HG02884 (cell line): ENCODE results near the gene SAXO2.
"Not testable (repeated sequence)": the region's sequence is repeated elsewhere in the genome, so short reads cannot be mapped to it uniquely, and the experiment has no call there.

Experiments
- ATAC-seq: cut with Tn5 transposase; IDR thresholded peaks from one replicate; pipeline ENCODE4 v1.9.1; 2021; ENCODE audit warnings: mild to moderate bottlenecking, moderate library complexity; ENCODE audit not compliant: unreplicated experiment

The SAXO2 gene

DNA sequence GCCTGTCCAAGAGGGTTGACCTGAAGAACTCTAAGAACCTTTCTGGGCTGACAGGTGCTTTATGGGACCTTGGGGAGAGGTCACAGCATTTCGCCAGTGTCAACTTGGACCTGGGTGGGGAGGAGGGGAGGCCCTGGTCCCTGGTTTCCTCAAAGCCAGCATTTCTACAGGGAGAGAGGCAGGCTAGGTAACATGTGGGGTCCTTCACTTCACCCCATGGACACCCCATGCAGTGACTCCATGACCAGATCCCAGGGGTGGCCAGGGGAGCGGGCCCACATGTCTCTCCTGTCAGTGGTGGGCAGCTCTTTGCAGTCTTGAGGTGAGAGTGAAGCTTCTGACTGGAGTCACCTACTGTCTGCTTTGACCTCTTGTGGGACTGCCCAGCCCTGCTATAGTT is 50.8 kb downstream of the SAXO2 start:
- ATAC-seq, result no peak

DNA sequence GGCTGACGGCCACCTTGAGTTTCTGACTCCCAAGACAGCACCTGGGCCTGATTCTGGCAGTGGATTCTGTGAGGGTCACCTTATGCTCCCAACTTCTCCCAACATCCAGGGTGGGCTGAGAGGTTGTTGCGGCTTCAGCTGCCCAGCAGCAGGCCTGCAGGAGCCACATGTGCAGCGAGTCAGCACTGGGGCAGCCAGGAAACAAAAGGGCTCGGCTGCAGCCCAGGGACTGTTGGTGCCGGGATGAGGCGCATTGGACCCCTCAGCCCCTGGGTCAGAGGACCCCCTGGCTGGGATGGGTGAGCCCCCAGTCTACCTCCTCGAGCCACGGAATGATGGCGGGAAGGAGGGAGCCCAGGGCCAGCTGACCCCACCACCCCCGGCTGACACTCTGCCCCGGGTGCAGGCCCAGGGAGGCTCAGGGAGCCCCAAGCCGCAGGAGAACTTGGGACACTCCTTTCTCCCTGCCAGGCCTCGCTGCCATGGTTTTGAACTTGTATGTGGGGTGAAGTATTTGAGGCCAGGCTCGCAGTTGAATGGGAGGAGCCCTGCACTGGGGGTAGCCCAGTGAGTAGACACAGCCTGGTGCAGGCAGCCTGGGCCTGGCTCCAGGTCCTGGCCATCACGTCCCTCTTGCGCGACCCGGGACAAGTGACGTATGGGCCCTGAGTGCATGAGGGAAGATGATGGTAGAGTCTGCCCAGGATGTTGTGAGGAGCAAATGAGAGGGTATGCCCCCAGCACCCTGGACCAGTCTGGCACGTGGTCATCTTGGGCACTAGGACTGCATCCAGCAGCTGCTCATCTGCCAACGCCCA is 51.5 kb downstream of the SAXO2 start:
- not testable (repeated sequence) for ATAC-seq

DNA sequence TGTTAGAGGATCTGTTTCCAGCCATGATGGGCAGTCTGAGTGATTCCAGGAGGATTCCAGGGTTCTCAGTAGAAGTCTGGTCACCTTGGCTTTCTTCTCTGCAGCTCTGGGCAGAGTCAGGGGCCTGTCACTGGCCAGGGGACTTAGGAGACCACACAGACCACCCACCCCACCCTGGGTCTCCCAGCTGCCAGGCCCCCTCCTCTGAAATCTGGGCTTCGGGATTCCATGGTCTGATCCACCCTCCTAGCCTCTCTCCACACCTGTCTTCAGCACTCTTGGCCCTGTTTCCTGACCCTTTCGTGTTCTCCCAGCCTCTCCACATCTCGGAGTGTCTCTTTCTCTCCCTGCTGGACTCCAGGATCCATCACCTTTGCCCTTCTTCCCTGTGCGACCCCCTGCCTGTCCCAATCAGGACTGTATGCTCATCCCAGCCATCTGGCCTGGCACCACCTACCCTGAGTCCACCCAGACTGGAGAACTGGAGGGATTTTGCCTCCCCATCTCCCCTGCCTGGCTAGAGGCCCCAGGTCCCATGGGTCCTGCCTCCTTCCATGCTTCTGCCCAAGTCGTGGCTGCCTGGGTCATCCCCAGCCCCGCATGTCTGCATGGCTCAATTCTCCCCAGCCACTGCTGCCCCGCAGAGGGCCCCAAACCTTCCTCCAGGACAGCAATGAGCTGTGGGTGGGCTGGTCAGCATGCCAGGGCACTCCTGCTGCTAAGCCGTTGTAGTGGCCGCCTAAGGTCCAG is 52.3 kb downstream of the SAXO2 start:
- ATAC-seq, result no peak

DNA sequence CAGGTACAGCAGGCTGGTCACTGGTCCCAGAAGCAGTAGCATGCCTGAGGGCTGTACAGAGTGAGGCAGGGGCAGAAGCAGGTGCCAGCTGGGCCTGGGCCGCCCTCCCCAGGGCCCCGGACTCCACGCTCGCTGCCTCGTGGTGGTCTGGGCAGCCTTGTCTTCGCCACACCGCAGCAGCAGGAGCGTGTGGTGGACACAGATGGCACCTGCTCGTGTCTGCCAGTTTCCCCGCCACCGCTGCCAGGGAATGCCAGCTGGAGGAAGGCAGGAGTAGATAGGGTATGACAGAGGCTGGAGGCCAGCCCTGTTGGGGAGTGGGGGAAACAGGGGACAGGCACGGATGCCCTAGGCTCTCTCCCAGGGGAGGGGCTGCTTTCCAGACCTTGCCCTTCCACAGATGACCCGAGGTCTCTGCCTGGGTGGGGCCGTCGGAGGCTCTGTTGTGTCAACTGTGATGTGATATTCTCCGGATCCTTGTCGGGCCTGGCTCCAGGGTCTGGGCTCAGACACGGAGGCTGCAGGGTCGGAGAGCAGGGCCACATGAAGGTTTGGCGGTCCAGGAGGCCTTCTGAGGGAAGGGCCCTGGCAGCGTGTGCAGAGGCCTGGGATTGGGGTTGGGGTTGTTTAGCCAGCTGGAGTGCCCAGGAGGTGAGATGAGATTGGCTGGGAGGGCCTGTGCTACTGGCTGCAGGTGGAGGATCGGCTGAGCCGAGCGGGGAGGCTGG is 53.1 kb downstream of the SAXO2 start:
- no peak for ATAC-seq

GRCh38 chr15:82316247-82317090 is 53.9 kb downstream of the SAXO2 start:
- not testable (repeated sequence) for ATAC-seq

DNA sequence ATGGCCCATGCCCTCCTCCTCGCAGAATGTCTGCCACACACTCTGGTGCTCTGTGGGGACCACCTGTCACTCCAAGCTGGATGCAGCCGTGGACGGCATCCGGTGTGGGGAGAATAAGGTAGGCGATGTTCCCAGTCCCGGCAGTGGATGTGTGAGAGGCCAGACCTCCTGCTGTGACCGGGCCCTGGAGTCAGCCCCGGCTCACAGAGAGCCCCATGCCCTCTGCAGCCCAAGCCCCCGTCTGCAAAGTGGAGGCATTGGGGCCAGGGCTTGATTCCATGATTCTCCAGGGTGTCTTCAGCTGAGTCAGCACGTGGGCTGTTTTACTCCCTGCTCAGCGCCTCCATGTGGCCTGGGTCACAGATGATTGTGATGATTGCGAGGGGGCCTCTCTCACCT is 54.5 kb downstream of the SAXO2 start:
- no peak for ATAC-seq

DNA sequence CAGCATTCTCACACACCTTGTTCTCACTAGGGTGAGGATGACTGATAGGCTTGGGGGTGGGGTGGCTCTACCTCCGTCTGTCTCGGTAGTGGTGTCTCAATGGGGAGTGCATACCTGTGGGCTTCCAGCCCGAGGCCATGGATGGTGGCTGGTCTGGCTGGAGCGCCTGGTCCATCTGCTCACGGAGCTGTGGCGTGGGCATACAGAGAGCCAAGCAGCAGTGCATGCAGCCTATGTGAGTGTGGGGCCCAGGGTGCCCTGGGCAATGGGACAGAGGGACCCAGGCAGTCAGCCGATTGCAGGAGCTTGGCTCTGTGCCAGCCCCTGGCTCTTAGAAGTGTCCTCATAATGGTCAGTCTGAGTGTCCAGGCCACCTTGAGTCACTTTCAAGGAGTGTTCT is 54.9 kb downstream of the SAXO2 start:
- ATAC-seq, result not testable (repeated sequence)

DNA sequence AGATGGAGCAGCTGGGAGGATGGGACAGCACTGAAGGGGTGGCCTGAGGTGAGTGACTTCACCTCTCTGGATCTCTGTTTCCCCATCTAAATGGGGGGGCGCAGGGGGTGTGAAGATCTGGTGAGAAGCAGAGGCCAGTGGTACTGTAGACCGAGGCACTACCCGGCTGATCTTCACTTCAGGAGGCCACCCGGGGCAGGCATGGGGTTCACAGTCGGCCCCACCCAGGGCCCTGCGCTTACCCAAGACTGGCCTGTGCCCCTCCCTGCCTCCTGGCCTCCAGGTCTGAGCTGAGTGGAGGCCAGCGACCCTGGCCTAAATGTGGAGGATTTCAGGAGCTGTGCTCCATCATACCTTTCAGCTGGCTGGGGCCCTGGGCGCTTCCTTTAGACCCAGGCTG is 55.7 kb downstream of the SAXO2 start:
- not testable (repeated sequence) for ATAC-seq

DNA sequence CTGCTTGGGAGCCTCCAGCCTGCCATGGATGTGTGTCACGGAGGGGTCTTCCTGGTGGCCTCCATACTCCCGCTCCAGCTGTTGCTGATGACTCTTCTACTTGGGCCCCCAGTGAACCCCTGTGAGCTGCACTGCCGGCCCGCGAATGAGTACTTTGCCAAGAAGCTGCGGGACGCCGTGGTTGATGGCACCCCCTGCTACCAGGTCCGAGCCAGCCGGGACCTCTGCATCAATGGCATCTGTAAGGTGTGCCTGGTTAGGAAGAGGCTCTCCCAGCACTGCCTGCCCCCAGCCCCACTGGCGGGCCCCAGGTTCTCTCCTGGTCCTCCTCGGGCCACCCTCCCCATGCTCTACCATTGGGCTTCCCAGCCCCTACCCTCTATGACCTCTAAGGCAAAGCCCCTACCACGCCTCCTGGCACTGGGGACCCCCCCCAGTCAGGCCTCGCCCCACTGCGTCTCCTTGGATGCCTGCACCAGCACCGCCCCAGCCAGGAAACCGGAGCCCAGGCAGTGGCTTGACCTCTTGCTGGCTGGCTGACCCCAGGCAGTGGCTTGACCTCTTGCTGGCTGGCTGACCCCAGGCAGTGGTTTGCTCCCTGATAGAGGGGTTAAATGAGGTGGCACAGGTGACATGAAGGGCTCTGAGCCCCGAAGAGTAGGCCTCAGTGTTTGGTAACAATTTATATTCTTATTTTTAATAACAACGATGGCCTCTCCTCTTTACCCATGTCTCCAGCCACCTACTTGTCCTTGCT is 57.1 kb downstream of the SAXO2 start:
- not testable (repeated sequence) for ATAC-seq

DNA sequence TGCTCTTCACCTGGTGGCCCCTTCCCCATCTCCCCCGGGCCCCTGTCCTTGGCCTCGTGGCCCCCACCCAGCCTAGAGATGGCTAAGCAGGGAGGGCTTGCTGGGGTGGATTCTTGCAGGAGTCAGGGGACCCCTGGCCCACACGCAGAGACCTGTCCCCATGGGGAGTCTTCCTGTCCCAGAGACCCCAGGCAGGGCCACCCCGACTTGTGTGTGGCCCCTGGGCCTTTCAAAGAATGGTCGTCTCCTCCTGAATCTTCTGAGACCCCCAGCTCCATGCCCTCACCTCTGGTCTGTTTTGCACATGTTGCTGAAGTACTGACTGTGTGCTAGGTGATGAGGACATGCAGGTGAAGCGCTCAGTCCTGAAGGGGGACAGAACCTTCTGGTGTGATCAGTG is 58.2 kb downstream of the SAXO2 start:
- ATAC-seq, result not testable (repeated sequence)

DNA sequence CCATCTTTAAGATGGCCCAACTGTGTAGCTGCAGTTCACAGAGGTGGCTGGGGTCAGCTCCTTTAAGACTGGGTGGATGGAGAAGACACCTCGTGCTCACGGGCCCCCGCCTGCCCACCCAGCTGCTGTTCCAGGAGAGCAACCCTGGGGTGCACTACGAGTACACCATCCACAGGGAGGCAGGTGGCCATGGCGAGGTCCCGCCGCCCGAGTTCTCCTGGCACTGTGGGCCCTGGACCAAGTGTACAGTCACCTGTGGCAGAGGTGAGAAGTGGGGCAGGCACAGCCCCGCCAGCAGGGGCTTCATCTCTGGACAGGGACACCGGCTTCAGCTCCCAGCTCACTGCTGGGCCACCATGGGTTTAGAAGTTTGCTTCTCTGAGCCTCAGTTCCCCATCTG is 59.9 kb downstream of the SAXO2 start:
- not testable (repeated sequence) for ATAC-seq

DNA sequence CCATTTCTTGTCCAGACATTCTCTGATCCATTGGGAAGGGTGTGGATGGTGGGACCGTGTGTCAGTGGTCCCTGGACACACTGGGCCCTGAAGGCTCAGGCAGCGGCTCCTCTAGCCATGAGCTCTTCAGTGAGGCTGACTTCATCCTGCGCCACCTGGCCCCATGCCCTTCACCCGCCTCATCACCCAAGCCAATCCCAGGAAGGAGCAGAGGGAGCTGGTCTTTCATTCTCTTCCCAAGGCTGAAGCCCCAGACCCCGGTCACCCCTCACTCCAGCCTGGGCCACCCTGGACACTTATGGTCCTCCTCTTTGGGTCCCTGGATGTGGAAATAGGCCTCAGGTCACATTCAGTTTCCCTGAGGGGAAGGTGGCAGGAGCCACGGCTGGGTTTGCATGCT is 62.2 kb downstream of the SAXO2 start:
- not testable (repeated sequence) for ATAC-seq

- not testable (repeated sequence) for ATAC-seq
Measured at GRCh38 chr15:82325646-82326045, 63.0 kb downstream of the SAXO2 start.

GRCh38 chr15:82326896-82327295 is 64.3 kb downstream of the SAXO2 start:
- not testable (repeated sequence) for ATAC-seq

- ATAC-seq, result not testable (repeated sequence)
Measured at GRCh38 chr15:82327372-82327771, 64.8 kb downstream of the SAXO2 start.

GRCh38 chr15:82329039-82329438 is 66.4 kb downstream of the SAXO2 start:
- not testable (repeated sequence) for ATAC-seq

GRCh38 chr15:82330921-82331320 is 68.3 kb downstream of the SAXO2 start:
- ATAC-seq, result not testable (repeated sequence)

DNA sequence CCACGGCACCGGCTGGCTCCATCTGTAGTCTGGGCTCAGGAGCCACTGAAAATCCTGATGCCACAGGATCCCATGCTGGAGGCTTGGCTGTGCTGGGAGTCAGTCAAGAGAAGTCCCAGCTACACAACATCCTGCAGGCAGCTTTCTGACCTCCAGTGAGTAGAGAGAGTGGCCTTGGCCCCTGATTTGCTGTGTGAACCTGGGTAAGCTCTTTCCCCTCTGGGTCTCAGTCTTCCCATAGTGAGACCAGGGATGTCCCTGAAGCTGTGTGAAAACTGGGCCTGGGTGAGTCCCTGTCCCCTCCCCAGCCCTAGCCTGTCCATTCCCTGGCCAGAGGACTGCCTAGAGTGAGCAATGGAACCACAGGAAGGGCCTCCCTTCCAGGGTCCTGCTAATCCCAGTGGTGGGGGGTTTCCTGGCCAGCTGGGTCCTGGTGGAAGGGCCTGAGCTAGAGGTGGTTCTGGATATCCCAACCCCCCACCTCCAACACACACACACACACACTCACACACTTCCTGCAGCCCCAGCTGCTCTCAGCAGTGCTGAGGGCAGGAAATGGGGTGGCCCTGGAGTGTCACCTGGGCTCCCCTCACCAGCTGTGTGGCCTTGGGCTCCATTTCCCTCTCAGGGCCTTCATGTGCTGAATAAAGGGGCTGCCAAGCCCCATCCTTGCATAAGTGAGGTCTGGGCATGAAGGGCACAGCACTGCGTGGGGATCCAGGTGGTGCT is 69.1 kb downstream of the SAXO2 start:
- not testable (repeated sequence) for ATAC-seq
